GM18526 (cell line): ENCODE results near the gene PRKCG.

ENCODE experiments used
- POLR2A ChIP-seq: IDR thresholded peaks from 3 replicates; pipeline ENCODE4 v1.6.1; 2011; ENCODE audit not compliant: insufficient read length; ENCODE audit errors: extremely low read depth

Gene PRKCG

GRCh38 chr19:53872762-53873161, 9.2 kb upstream of the PRKCG start:
- TF ChIP-seq POLR2A, result no peak

DNA sequence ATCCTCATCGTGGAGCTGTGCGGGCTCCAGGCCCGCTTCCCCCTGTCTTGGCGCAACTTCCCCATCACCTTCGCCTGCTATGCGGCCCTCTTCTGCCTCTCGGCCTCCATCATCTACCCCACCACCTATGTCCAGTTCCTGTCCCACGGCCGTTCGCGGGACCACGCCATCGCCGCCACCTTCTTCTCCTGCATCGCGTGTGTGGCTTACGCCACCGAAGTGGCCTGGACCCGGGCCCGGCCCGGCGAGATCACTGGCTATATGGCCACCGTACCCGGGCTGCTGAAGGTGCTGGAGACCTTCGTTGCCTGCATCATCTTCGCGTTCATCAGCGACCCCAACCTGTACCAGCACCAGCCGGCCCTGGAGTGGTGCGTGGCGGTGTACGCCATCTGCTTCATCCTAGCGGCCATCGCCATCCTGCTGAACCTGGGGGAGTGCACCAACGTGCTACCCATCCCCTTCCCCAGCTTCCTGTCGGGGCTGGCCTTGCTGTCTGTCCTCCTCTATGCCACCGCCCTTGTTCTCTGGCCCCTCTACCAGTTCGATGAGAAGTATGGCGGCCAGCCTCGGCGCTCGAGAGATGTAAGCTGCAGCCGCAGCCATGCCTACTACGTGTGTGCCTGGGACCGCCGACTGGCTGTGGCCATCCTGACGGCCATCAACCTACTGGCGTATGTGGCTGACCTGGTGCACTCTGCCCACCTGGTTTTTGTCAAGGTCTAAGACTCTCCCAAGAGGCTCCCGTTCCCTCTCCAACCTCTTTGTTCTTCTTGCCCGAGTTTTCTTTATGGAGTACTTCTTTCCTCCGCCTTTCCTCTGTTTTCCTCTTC, 8.0 kb upstream of the PRKCG start:
- no peak for TF ChIP-seq POLR2A

DNA sequence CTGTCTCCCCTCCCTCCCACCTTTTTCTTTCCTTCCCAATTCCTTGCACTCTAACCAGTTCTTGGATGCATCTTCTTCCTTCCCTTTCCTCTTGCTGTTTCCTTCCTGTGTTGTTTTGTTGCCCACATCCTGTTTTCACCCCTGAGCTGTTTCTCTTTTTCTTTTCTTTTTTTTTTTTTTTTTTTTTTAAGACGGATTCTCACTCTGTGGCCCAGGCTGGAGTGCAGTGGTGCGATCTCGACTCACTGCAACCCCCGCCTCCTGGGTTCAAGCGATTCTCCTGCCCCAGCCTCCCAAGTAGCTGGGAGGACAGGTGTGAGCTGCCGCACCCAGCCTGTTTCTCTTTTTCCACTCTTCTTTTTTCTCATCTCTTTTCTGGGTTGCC, 7.4 kb upstream of the PRKCG start:
- no peak for TF ChIP-seq POLR2A

GRCh38 chr19:53875602-53876325, 6.2 kb upstream of the PRKCG start:
- TF ChIP-seq POLR2A, result no peak

DNA sequence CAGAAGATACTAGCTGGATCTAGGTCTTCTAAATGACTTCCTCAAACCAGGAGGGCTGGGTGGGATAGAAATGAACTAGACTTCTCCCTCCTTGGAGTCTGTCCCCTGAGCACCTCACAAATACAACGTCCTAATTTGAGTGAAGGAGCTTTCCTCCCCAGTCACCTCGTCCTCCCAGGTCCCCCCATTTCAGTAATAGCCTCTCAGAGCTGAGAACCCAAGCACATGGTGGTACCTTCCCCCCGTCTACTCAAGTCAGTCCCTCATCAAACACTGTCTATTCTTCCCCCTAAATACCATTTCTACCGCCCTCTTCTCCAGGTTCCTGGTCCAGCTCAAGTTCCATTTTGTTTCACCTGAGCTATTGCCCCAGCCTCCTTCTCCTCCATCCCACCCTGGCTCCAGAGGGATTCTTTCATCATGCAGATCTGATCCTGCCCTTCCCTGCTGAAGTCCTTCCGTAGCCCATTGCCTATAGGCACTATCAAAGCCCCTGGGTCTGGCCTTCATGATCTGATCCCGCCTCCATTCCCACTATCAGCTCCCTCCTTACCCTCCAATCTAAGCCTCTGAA, 5.3 kb upstream of the PRKCG start:
- TF ChIP-seq POLR2A, result no peak

DNA sequence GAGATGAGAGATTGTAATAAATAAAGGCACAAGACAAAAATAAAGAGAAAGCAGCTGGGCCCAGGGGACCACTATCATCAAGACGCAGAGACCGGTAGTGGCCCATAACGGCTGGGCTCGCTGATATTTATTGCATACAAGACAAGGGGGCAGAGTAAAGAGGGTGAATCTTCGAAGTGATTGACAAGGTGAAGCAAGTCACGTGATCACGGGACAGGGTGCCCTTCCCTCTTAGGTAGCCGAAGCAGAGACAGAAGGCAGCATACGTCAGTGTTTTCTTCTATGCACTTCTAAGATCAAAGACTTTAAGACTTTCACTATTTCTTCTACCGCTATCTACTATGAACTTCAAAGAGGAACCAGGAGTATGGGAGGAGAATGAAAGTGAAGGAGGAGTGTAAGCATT, 4.6 kb upstream of the PRKCG start:
- TF ChIP-seq POLR2A, result no peak

GRCh38 chr19:53878776-53879139, 3.2 kb upstream of the PRKCG start:
- no peak for TF ChIP-seq POLR2A

- no peak for TF ChIP-seq POLR2A
Measured at GRCh38 chr19:53879140-53880081, 2.6 kb upstream of the PRKCG start.

- TF ChIP-seq POLR2A, result no peak
Measured at GRCh38 chr19:53880711-53881481, 1.1 kb upstream of the PRKCG start.

DNA sequence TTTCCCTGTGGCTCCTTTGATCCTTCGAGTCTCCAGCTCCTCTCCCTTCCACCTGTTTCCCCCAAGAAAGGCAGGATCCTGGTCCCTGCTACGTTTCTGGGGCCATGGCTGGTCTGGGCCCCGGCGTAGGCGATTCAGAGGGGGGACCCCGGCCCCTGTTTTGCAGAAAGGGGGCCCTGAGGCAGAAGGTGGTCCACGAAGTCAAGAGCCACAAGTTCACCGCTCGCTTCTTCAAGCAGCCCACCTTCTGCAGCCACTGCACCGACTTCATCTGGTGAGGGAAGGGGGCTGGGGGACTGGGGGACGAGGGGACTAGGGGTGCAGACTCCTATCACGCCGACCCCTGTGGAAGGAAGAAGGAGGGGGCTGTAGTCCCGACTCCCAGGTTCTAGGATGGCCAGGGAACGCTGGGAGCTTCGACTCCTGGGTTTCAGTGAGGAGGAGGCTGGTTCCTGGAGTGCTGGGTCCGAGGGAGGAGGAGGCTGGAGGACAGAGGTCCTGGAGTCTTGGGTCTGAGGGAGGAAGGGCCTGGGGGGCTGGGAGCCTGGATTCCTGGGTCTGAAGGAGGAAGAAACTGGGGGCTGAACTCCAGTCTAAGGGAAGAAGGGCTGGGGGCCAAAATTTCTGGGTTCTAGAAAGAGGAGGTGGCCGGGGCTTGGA, 524 bp downstream of the PRKCG start:
- TF ChIP-seq POLR2A, result no peak

DNA sequence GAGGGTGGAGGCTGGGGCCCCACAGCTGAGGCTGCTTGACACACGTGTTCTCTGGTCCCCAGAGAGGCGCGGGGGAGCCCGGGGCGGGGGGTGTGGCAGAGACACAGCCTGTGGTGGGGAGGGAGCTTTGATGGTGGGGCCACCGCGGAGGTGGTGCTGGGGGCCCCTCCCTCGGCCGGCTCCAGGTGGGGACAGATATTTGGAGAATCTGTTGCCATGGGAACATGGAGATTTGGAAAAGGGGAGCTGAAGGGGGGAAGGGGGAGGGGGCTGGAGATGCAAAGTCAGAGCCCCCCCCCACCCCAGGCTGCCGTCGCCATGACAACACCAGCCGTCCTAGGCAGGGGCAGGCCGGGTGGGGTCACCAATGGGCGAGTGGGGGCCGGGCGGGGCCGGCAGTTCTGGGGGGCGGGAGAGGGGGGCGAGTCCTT, 1.2 kb downstream of the PRKCG start:
- TF ChIP-seq POLR2A, result no peak

- TF ChIP-seq POLR2A, result no peak
Measured at GRCh38 chr19:53883741-53884140, 1.7 kb downstream of the PRKCG start.

GRCh38 chr19:53884256-53884655, 2.3 kb downstream of the PRKCG start:
- TF ChIP-seq POLR2A, result no peak

- TF ChIP-seq POLR2A, result no peak
Measured at GRCh38 chr19:53885036-53885435, 3.0 kb downstream of the PRKCG start.
